ENCODE measurements around the gene CGB8. TPM values are rescaled to one million over a fixed set of nuclear protein-coding genes. Genes with fewer than 3 reads are reported as not detected.
"Not testable (repeated sequence)": the region's sequence is repeated elsewhere in the genome, so short reads cannot be mapped to it uniquely, and the experiment has no call there.

CGB8 gene
- total RNA-seq, 3 donors from 2014 or later (not counting 1 experiment from before 2014, with no cell fraction given) = not detected

DNA sequence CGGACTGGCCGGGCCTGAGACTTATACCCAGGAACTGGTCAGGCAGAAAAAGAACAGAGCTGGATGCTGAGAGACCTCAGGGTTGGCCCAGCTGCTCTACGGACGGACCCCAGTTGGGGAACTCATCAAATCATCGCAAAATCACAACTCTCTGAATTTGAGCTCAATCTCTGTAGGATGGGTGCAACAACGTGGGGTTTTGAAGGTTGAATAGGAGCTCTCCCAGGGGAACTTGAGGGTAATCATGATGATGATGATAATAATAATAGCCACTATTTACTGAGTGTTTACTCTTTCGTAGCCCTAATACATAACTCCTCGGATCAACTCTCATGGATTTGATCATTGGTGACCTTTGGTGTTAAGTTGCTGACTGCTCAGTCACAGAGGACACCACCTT is 18.6 kb downstream of the CGB8 start:
- H3K4me3 ChIP-seq (ENCODE audit: low read length); H3K27me3 Mint-ChIP-seq (ENCODE audit: low read depth in 2 of 2); DNase-seq; H3K27ac Mint-ChIP-seq; H3K27ac ChIP-seq (ENCODE audit: low read length); H3K36me3 Mint-ChIP-seq; ATAC-seq; H3K4me3 Mint-ChIP-seq; H3K4me1 ChIP-seq (ENCODE audit: control insufficient read depth, insufficient read depth, low read length); H3K36me3 ChIP-seq (ENCODE audit: control insufficient read depth, insufficient read depth, low read length); H3K4me1 Mint-ChIP-seq; intact Hi-C loops (cut with micrococcal nuclease); H3K27me3 ChIP-seq (ENCODE audit: control insufficient read depth, insufficient read depth, low read length); H3K9me3 ChIP-seq (ENCODE audit: control insufficient read depth, insufficient read depth, low read length); H3K9me3 Mint-ChIP-seq: not testable (repeated sequence)
- WGBS (ENCODE audit: insufficient coverage) = 93% methylated on average over 2 of the region's 8 CpGs

DNA sequence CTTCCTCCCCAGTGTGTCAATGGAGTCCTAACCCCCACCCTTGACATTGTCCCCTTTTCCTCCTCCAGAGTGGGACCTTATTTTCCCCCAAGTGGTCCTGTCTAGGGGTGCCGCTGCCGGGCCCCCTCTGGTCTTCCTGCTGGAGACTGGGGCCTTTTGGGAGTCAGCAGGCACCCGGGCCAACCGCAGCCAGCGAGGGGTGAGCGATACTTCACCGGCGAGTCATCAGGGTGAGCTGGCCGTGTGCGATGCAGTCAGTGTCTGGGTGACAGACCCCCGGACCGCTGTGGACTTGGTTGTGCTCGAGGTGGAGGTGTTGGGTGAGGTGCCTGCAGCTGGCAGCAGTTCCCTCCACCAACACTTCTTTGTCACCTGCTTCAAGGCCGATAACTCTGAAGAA is 19.2 kb downstream of the CGB8 start:
- intact Hi-C loops (cut with micrococcal nuclease) = not testable (repeated sequence)
- 90% methylated on average over 12 of the region's 14 CpGs for WGBS (ENCODE audit: insufficient coverage)

DNA sequence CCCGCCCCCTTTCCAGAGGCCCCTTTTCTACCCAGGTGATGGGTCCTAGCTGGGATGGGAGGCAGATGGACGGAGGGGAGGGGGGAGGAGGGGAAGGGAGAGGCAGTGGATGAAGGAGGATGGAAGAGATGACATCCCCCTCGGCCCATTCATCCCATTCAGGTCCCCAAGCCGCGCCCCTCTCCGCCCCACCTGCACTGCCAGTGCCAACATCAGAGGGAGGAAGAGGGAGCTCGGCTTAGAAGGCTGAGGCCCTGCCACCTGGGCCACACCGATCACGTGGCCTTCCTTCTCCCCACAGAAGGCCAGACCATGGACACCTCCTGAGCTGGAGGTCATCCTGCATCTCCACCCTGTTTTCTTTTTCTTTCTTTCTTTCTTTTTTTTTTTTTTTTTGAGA is 20.2 kb downstream of the CGB8 start:
- H3K27ac ChIP-seq (ENCODE audit: low read length); DNase-seq; H3K4me3 ChIP-seq (ENCODE audit: low read length); H3K4me1 ChIP-seq (ENCODE audit: control insufficient read depth, insufficient read depth, low read length); H3K9me3 Mint-ChIP-seq; H3K36me3 ChIP-seq (ENCODE audit: control insufficient read depth, insufficient read depth, low read length); H3K27me3 Mint-ChIP-seq (ENCODE audit: low read depth in 2 of 2); H3K27me3 ChIP-seq (ENCODE audit: control insufficient read depth, insufficient read depth, low read length); ATAC-seq; H3K27ac Mint-ChIP-seq; H3K4me1 Mint-ChIP-seq; H3K36me3 Mint-ChIP-seq; intact Hi-C loops (cut with micrococcal nuclease); H3K4me3 Mint-ChIP-seq; H3K9me3 ChIP-seq (ENCODE audit: control insufficient read depth, insufficient read depth, low read length): not testable (repeated sequence)
- WGBS (ENCODE audit: insufficient coverage) = 88% methylated on average over 2 of the region's 9 CpGs

More for the DNA sequence above, 19.2 kb downstream of the CGB8 start:
- not testable (repeated sequence) for H3K27me3 ChIP-seq (ENCODE audit: control insufficient read depth, insufficient read depth, low read length); H3K36me3 Mint-ChIP-seq; H3K36me3 ChIP-seq (ENCODE audit: control insufficient read depth, insufficient read depth, low read length); H3K4me1 ChIP-seq (ENCODE audit: control insufficient read depth, insufficient read depth, low read length); H3K4me3 ChIP-seq (ENCODE audit: low read length); H3K9me3 Mint-ChIP-seq; DNase-seq; H3K9me3 ChIP-seq (ENCODE audit: control insufficient read depth, insufficient read depth, low read length); ATAC-seq; H3K4me3 Mint-ChIP-seq; H3K27ac ChIP-seq (ENCODE audit: low read length); H3K27me3 Mint-ChIP-seq (ENCODE audit: low read depth in 2 of 2); H3K4me1 Mint-ChIP-seq; H3K27ac Mint-ChIP-seq

DNA sequence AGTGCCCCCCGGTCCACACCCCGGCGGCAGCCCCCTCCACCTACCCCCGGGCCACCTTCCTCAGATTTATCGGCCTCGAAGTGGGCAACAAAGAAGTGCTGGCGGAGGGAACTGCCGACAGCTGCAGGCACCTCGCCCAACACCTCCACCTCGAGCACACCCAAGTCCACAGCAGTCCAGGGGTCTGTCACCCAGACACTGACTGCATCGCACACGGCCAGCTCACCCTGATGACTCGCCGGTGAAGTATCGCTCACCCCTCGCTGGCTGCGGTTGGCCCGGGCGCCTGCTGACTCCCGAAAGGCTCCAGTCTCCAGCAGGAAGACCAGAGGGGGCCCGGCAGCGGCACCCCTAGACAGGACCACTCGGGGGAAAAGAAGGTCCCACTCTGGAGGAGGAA is 23.3 kb downstream of the CGB8 start:
- H3K27me3 Mint-ChIP-seq (ENCODE audit: low read depth in 2 of 2); H3K4me3 ChIP-seq (ENCODE audit: low read length); DNase-seq; H3K27ac Mint-ChIP-seq; H3K9me3 Mint-ChIP-seq; ATAC-seq; H3K27ac ChIP-seq (ENCODE audit: low read length); H3K36me3 Mint-ChIP-seq; H3K9me3 ChIP-seq (ENCODE audit: control insufficient read depth, insufficient read depth, low read length); H3K4me1 Mint-ChIP-seq; H3K4me3 Mint-ChIP-seq; H3K27me3 ChIP-seq (ENCODE audit: control insufficient read depth, insufficient read depth, low read length); H3K36me3 ChIP-seq (ENCODE audit: control insufficient read depth, insufficient read depth, low read length); intact Hi-C loops (cut with micrococcal nuclease); H3K4me1 ChIP-seq (ENCODE audit: control insufficient read depth, insufficient read depth, low read length): not testable (repeated sequence)
- 90% methylated on average over 22 of the region's 23 CpGs for WGBS (ENCODE audit: insufficient coverage)

DNA sequence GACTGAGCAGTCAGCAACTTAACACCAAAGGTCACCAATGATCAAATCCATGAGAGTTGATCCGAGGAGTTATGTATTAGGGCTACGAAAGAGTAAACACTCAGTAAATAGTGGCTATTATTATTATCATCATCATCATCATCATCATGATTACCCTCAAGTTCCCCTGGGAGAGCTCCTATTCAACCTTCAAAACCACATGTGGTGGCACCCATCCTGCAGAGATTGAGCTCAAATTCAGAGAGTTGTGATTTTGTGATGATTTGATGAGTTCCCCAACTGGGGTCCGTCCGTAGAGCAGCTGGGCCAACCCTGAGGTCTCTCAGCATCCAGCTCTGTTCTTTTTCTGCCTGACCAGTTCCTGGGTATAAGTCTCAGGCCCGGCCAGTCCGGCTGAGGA is 23.8 kb downstream of the CGB8 start:
- H3K4me3 ChIP-seq (ENCODE audit: low read length); H3K4me1 ChIP-seq (ENCODE audit: control insufficient read depth, insufficient read depth, low read length); H3K27me3 ChIP-seq (ENCODE audit: control insufficient read depth, insufficient read depth, low read length); H3K4me1 Mint-ChIP-seq; DNase-seq; H3K4me3 Mint-ChIP-seq; ATAC-seq; H3K27ac ChIP-seq (ENCODE audit: low read length); H3K9me3 ChIP-seq (ENCODE audit: control insufficient read depth, insufficient read depth, low read length); H3K9me3 Mint-ChIP-seq; H3K27me3 Mint-ChIP-seq (ENCODE audit: low read depth in 2 of 2); H3K36me3 ChIP-seq (ENCODE audit: control insufficient read depth, insufficient read depth, low read length); intact Hi-C loops (cut with micrococcal nuclease); H3K27ac Mint-ChIP-seq; H3K36me3 Mint-ChIP-seq: not testable (repeated sequence)
- no CpG with 5 or more reads among the region's 6 CpGs for WGBS (ENCODE audit: insufficient coverage)

DNA sequence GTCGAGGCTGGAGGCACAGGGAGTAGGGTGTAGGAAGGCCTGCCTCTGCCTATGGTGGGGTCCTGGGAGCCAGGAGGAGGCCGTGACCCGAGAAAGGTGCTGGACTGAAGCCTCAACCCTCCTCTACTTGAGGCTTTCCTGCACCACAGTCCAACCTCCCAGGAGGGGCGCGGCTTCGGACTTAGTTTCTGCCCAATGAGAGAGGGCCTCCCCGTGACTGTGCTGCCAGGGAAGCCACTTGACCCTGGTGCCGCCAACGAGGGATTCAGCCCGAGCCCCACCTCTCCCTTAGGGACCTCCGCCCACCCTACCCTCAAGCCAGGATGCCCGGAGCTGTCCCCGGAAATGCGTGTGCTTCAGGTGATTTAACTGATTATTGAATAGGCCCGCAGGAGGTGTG is 24.7 kb downstream of the CGB8 start, which contains the start of gene CGB3:
CGB3 (minus strand) TSS at position 101 of the 400 bp plus-strand sequence. CDS start 362 bp downstream, outside the sequence.
- H3K4me3 ChIP-seq (ENCODE audit: low read length); H3K27me3 ChIP-seq (ENCODE audit: control insufficient read depth, insufficient read depth, low read length); H3K36me3 Mint-ChIP-seq; H3K4me3 Mint-ChIP-seq; H3K9me3 ChIP-seq (ENCODE audit: control insufficient read depth, insufficient read depth, low read length); H3K27ac Mint-ChIP-seq; H3K27me3 Mint-ChIP-seq (ENCODE audit: low read depth in 2 of 2); ATAC-seq; DNase-seq; intact Hi-C loops (cut with micrococcal nuclease); H3K27ac ChIP-seq (ENCODE audit: low read length); H3K9me3 Mint-ChIP-seq; H3K36me3 ChIP-seq (ENCODE audit: control insufficient read depth, insufficient read depth, low read length): not testable (repeated sequence)
- H3K4me1 Mint-ChIP-seq = peaks cover 7 to 14% of the 10 kb centered on the region in 2 donors
- no CpG with 5 or more reads among the region's 15 CpGs for WGBS (ENCODE audit: insufficient coverage)
- peaks cover 15% of the 10 kb centered on the region for H3K4me1 ChIP-seq (ENCODE audit: control insufficient read depth, insufficient read depth, low read length)

Measured in natural killer cell (primary cell).